GM18861 (cell line): ENCODE results near the gene FAF1.

Experiments used
- ATAC-seq: cut with Tn5 transposase; IDR thresholded peaks from one replicate; pipeline ENCODE4 v1.9.1; 2021; ENCODE audit not compliant: unreplicated experiment

The FAF1 gene

DNA sequence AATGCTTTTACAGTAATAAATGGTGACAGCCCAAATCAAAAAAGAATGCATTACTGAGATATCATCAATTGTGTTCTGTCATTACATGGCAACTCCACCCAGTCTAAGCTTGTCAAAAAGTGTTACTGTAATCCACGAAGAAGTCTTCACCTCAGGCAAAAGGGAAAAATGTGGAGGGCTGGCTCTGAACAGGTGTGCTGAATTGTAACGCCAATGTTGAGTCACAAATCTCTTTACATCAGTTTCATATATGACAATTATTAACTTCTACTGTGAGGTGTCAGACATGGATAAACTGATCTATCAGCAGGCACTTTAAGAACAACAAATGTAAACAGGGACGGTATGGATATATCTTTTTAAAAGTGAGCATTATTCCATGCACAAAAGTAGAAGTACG is 438.4 kb downstream of the FAF1 start:
- ATAC-seq: peak; percentile 73

DNA sequence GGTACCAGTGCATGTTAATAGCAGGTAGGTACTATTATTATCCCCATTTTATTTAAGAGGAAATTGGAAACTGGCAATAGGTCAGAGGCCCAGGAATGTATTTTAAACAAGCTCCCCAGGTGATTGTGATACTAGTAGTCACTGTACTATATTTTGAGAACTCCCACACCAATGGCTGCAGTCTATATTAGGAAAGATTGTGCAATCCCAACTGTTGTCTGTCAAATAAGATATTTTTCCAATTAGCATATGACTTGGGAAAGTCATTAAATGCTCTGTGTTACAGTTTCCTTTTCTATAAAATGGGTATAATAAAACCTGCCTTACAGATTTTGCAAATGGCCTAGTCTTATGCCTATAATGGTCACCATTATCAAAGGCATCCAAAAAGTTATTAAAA is 442.6 kb downstream of the FAF1 start:
- ATAC-seq: no peak

DNA sequence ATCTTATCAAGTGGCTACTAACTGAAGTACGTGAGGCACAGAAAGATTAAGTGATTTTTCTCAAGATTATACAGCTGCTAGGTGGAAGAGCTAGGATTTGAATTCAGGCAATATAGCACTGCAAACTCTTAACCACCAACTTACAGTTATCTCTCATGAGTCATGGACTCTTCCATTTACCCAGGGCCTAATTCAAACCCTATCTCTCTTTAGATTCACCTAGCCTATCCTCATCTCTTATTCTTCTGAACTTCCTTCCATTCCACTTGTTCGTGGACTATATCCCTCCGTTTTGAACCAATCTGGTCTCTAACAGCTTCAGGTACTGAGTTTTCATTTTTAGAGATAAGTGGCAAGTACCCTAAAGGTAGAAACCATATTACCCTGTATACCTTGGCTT is 444.0 kb downstream of the FAF1 start:
- no peak for ATAC-seq

DNA sequence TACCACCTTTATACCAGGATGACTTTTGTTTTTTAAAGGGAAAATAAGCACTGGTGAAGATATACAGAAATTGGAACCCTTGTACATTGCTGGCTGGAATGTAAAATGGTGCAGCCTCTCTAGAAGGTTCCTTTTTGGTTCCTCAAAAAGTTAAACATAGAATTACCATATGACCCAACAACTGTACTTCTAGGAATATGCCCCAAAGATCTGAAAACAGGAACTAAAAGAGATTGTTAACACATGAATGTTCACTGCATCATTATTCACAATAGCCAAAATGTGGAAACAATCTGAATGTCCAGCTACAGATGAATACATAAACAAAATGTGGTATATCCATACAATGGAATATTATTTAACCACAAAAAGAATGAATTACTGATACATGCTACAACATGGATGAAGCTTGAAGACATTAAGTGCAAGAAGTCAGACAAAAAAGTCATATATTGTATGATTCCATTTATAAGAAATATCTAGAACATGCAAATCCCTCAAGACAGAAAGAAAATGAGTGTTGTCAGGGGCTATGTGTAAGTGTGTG is 452.0 kb downstream of the FAF1 start:
- no peak for ATAC-seq

DNA sequence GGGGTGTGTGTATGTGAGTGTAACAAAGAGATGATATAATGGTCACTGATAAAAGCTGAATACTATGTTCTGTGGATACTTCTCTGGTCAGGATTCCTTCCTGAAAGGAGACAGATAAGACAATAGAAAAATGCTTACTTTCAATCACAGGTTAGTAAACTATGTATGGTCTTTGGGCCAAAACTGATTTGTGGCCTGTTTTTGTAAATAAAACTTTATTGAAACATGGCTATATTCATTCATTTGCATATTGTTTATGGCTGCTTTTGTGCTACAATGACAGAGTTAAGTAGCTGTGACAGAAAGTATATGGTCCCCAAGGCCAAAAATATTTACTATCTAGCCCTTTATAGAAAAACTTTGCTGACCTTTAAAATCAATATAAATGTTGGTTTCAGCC is 454.6 kb downstream of the FAF1 start:
- no peak for ATAC-seq

DNA sequence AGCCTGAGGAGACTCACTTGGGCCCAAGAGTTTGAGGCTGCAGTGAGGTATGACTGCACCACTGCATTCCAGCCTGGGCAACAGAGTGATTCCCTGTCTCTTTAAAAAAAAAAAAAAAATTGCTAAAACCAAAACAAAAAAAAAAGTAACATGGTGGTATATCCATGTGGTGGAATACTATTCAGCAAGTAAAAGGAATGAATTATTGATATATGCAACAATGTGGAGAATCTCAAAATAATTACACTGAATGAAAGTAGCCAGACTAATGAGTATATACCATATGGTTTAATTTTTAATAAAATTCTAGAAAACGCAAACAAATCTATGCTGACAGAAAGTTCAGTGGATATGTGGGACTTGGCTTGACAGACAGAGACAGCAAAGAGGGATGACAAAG is 456.6 kb downstream of the FAF1 start:
- no peak for ATAC-seq

DNA sequence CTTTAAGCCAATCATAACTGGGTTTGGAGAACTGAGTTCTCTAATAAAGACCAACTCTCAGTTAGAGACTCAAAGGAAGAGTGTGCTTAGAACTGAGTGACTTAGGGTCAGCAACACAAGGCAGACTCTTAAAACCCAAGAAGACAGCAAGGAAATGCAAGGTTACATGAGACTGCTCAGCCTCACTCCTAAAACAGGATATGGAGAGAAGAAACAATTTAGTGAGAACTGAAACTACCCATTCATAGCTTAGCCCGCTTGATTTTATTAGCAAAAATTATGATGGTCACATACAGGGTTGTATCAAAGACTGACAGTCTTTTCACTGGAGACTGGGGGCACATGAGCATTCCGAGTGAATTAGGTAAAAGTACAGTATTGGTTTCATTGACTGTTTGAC is 457.9 kb downstream of the FAF1 start:
- no peak for ATAC-seq

DNA sequence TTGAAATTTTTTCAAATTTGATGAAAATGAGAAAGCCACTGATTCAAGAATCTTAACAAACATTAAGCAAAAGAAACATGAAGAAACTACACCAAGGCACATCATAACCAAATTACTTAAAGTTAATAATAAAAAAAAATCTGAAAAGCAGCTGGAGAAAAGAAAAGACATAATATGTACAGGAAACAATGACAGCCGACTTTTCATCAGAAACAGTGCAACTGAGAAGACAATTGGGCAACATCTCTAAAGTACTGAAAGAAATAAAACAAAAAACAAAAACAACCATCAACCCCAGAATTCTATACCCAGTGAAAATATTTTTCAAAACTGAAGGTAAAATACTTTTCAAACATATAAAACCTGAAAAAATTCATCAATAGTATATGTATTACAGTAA is 463.1 kb downstream of the FAF1 start:
- no peak for ATAC-seq

DNA sequence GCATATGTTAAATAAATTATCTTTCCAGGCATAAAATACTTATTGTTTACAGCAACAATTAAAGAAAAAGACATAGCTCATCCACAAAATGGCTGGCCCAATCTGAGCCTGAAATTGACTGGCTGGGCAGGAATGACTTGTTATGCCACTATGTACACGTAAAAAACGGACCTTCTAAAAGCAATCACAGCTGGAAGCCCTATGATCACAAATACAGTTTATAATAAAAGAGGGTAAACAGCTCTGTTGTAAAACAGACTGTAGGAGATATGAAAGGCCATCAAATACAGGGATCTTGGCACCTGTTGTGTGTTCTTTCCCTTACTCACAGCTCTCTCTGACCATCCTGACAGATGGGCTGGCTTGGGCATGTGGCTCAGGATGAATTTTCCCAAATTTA is 466.4 kb downstream of the FAF1 start:
- ATAC-seq: no peak

DNA sequence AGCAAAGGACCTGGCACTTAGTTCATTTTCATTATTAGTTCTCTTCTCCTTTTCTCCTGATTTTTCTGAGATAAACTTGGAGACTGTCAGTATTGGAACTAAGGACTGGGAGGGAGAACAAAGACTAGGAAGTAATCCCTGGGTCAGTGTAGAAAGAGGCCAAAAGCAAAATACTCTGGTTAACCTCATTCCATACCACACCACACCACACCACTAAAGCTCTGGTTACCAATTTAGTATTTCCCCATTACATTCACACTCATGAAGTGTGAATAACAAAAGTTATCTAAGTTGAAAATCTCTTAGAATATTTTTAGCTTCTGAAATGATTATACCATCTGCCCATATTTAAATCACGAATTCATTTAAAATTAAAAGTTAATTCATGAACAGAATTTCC is 467.9 kb downstream of the FAF1 start:
- no peak for ATAC-seq

DNA sequence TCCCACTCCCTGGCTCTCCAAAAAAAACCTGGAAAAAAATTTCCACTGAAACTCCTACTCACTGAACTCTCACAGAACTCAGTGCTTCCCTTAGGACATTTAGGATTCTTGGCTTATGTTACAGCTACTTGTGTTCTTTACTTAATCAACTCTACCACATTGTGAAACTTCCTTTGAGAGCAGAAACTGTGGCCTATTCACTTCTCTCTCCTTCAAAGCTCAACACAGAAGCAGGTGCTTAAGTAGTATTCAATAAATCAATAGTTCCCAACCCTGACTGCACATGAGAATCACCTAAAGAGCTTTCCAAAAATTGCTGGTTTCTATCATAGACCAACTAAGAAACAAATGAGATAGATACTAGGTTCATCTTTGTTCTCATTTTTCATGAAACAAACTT is 468.9 kb downstream of the FAF1 start:
- no peak for ATAC-seq

DNA sequence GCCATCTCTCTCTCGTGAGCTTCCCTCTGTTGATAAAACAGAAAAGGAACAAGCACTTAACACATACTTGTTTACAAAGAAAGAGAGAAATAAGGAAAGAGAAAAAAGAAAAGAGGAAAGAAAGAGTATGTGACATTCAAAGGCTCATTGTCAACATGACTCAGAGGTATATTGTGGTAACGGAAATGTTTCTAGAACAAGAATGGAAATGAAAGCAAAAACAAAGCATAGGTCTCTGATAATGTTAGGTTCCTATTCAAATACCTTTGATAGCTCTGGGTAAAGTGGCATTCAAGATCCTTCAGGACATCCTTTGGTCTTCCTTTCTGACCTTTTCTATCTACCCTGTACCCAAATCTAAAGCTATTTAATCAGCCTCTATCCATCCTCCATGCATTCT is 469.4 kb downstream of the FAF1 start:
- no peak for ATAC-seq

DNA sequence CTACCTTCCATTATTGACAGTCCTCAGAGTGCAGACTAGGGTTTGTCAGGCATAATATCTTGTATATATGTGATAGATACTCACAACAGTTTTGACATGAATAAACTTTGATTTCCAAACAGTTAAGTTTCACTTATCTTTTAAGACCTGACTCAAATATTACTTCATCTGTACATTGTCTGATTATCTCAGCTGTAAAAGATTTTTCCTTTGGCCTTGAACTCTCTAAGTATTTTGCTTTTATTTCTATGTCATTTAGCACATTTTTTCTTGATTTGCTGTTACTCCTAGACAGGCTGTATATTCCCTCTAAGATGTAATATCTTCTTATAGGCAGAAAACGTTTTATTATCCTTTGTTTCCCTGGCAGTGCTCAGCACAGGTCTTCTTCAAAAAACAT is 471.2 kb downstream of the FAF1 start:
- no peak for ATAC-seq

DNA sequence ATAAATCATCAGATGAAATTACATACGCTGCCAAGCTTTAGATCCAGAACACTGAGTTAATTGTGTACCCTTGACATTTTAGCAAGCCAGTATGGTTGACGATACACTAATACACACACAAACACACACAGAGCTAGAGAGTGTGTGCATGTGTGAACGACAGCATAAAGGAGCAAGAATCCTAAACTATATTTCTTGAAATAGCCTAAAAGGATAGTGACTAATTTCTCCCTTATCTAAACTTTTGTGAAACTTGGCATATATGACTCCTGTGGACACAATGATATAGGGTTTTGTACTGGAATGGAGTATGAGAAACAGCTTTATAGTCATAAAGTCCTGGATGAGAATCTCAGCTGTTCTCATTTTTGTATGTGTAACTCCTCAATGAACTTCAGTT is 471.7 kb downstream of the FAF1 start:
- no peak for ATAC-seq

DNA sequence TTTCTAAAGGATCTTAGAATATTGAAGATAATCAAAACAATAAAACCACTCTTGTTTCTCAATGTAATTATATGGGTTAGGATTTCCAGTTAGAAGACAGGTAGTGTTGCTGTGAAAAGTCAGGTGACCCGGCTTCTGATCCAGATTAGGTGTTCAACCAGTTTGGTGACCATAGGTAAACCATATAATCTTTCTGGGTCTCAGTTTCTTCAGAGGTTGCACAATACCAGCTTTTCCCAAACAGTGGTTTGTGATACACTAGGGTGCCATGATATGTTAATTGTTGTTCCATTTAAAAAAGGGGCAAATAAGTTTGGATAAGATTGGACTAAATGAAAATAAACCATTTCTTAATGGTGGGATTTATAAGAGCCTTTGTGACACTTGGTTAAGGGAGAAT is 472.3 kb downstream of the FAF1 start:
- ATAC-seq: no peak

DNA sequence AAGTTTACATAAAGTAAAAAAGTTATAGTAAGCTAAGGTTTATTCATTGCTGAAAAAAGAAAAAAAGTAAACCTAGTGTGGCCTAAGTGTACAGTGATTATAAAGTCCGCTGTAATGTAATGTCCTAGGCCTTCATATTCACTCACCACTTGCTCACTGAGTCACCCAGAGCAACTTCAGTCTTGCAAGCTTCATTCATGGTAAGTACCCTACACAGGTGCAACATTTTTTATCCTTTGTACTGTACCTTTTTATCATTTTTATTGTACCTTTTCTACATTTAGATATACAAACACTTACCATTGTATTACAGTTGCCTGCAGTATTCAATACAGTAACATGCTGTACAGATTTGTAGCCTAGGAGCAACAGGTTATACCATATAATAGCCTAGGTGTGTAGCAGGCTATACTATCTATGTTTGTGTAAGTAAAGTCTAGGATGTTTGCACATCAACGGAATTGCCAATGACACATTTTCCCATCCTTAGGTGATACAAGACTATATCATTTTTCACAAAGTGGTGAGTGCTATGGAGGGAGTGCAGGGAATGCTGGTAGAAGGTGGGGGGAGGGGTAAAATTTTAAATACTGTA is 478.8 kb downstream of the FAF1 start:
- no peak for ATAC-seq

DNA sequence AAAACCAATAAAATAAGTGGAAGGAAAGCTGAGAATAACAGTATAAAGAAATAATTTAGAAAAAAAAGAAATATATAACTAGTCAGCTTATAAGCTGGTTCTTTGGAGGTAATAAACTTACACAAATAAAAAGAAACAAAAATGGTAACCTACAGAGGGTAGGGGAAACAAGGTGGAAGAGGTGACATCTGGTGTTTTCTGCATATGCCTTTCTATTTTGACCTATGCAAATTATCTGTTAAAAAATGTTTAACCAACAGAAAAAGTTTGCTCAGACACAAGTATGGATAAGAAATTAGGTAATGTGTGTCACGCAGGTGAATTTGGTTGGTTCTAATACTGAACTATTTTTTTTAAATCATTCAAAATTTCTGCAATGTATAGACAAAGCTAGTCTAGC is 483.3 kb downstream of the FAF1 start:
- peak; percentile 77 for ATAC-seq

DNA sequence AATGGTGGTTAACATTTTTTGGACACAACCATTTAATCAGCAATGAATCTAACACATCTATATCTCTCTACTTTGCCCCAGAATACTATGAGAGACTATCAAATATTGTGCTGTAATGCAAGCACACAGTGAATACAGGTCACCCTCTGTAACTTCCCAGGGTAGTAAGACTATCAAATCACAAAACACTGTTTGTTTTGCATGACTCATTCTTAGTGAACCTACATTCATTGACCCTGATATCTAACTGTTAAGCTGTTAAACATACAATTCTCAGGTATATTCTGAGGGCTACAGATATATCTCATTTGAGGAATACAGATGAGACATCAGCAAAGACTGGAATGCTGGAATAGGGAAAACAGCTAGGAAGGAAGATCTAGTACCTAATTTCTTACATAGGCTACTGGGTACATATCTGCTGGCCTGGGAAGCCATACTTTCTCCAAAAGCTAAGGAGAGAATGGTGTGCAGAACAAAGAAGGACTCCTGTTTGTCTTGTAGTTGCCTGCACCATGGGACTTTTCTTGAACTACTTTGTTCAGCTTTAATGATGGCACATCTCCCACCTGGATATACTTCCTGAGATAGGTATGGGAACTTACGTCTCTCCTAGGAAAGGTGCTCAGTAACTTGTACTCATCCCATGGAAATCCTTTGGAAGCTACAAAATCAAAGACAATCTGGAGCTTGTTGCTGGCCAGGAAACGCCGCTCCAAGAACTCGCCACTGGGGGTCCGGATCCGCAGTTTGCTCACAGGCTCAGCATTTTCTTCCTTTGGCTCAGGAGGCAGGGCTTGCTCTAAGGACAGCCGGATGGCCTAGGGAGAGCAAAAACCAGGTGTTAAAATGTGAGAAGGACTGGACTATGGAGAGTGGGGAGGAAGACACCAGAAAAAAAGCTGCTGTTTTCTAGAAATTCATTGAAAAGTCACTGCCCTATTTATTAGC is 484.9 kb downstream of the FAF1 start:
- ATAC-seq: no peak

DNA sequence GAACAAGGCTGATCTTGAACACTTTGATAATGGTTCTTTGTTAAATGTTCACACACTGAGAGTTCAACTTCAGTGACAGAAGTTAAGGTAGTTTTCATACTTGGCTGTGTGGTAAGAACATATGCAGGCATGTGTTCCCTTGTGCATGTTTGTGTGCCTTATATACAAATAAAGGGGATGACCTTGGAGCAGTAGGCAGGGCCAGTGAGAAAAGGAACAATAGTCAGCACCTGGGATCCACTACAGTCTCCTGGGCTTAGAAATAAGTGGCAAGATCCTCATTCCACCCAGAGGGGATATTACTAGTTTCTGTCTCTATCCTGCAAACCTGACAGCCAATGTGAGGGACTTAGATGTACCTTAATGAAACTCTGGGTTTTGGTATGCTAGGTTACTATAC is 486.6 kb downstream of the FAF1 start:
- no peak for ATAC-seq

DNA sequence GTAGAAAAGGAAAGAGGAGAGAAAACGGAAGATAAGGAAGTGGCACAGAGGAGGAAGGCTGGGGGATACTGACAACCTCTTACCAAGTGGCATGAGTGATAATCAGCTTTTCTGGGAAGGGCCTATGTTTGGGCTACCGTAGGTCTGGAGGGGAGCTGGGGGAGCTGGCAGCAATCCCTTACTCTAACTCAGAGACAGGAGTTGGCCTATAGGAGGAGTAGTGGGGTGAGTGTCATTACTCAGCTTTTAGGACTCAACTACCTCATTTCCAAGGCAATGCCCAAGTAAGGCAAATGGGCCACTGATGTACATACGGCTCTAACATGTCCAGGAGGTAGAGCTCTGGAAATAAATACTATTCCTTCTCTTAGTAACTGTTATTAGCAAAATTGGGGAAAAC is 488.1 kb downstream of the FAF1 start:
- ATAC-seq: no peak

DNA sequence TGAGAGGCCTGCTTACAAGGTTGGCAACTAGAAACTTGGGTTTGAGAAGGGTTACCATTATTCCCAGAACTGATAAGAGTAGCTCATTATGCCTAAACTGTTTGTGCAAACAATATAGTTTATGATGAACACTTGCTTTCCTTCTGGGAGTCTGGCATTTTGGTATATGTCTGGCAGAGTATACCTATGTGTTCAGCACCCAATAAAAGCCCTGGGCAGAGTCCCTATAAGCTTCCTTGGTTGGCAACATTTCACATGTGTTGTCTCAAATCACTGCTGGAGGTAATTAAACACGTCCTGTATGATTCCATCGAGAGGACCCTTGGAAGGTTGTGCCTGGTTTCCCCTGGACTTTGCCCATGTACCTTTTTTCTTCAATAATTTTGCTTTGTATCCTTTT is 497.1 kb downstream of the FAF1 start:
- no peak for ATAC-seq

DNA sequence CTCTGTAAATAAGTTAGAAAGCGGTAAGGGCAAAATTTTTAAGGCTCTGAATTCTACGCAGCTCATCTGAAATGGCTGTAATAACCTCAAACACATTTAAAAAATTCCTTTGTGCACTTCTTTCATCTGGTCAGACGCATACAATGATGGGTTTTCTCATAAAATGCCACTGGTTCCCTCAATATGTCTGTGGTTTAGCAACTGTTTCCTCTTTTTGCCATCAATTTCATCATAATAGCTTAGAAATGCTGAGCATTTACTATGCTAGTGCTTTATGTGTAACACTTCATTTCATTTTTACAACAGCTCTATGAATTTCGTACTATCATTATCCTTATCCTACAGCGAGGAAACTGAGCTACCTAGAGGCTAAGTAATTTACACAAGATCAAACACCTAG is 501.6 kb downstream of the FAF1 start:
- no peak for ATAC-seq
